Brain microvascular endothelial cell (primary cell): ENCODE measurements around the gene USP9Y.

Source experiments
- DNase-seq: peaks from one replicate; pipeline ENCODE4 v3.0.0-alpha.2; 2020
- H3K27ac ChIP-seq: fragments of 250-450 bp; sonication (Bioruptor Pico); 2 replicates; pipeline ENCODE4 v1.5.1; 2020; ENCODE audit warnings: mild to moderate bottlenecking, moderate library complexity
- H3K27me3 ChIP-seq: fragments of 250-450 bp; sonication (Bioruptor Pico); replicated peaks from 2 replicates; pipeline ENCODE4 v1.5.1; 2020; ENCODE audit warnings: mild to moderate bottlenecking
- H3K36me3 ChIP-seq: fragments of 250-450 bp; sonication (Bioruptor Pico); replicated peaks from 2 replicates; pipeline ENCODE4 v1.5.1; 2020; ENCODE audit warnings: mild to moderate bottlenecking
- H3K4me3 ChIP-seq: 2 replicates; pipeline ENCODE4 v1.5.1; 2011; ENCODE audit warnings: low read depth, mild to moderate bottlenecking, control low read depth, low read length, moderate library complexity
- in situ Hi-C: cut with HindIII; loops from 2 replicates; pipeline ENCODE4 v1.10.0; 2017; ENCODE audit warnings: low sequenced_read_pairs, low pct_ligation_motif_present
- TF ChIP-seq, protein P1 (sequence below): IDR thresholded peaks from 2 replicates; pipeline ENCODE4 v1.5.1; 2011; ENCODE audit warnings: low read depth, mild to moderate bottlenecking, moderate library complexity, low read length, control low read depth, inconsistent platforms; ENCODE audit errors: missing control alignments

The USP9Y gene

DNA sequence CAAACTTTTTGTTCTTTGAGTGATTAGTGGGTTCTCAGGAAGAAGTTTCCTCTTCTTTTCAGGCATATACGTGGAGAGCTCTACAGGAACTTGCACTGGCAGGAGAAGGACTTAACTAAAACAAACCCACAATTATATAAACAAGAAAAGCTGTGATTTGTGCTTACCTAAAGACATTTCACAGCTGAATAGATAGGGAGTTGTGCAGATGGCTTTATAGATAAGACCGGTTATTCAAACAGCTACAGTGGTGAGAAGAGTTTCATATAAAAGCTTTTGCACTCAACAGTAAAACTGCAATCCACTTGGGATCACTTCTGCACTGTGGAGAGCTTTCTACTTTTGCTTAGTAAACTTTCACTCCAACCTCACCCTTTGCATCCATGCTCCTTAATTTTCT is 197.6 kb downstream of the USP9Y start:
- TF ChIP-seq, protein P1, sequence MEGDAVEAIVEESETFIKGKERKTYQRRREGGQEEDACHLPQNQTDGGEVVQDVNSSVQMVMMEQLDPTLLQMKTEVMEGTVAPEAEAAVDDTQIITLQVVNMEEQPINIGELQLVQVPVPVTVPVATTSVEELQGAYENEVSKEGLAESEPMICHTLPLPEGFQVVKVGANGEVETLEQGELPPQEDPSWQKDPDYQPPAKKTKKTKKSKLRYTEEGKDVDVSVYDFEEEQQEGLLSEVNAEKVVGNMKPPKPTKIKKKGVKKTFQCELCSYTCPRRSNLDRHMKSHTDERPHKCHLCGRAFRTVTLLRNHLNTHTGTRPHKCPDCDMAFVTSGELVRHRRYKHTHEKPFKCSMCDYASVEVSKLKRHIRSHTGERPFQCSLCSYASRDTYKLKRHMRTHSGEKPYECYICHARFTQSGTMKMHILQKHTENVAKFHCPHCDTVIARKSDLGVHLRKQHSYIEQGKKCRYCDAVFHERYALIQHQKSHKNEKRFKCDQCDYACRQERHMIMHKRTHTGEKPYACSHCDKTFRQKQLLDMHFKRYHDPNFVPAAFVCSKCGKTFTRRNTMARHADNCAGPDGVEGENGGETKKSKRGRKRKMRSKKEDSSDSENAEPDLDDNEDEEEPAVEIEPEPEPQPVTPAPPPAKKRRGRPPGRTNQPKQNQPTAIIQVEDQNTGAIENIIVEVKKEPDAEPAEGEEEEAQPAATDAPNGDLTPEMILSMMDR, result no peak
- no peaks in the 10 kb centered on the region for H3K27me3 ChIP-seq
- H3K27ac ChIP-seq, result no peak overlapping the region
- H3K4me3 ChIP-seq, result no peak overlapping the region
- in situ Hi-C loops, result no loop called here
- H3K36me3 ChIP-seq, result no peaks in the 10 kb centered on the region
- DNase-seq, result no peak

DNA sequence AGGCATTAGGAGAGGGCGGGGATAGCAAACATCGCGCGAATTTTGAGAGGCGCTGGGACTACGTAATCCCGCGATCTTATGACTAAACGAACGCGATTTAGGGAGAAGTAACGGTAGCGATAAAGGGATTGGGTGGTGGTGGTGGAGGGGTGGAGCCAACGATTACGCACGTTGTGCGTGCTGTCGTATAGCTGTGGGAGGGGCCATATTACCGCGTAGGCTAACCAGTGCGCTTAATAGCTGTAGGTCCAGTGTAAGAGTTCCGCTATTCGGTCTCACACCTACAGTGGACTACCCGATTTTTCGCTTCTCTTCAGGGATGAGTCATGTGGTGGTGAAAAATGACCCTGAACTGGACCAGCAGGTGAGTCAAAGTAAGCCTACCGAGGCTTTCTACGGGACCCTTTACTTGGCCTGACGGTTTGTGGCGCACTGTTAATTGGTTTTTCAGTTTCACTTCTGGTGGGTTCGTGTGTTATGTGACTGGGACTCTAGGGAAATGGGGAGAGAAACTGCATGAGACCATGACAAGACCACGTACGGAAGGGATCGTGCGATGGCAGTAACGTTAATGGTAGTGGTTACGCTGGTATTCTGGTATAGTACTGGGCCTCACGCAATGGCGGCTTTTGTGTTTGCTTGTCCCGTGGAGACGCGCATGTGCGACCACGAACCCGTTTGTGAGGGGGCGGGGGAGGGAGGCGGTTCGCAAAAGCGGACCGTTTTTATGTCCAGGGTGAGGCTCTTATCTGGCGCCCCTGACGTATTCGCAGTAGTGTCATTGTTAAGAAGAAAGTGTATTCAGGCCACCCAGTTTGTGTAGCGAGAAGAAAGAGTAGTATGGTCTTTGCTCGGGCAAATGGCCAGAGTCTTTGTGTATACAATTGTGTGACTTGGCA is 203.8 kb downstream of the USP9Y start, which contains the start of gene DDX3Y:
Gene DDX3Y, plus strand, starts transcription at position 251 of the 899 bp plus-strand sequence. Its CDS starts 69 bp downstream, at position 320.
- in situ Hi-C loops, result no loop called here
- H3K27me3 ChIP-seq, result no peaks in the 10 kb centered on the region
- DNase-seq, result no peak
- H3K36me3 ChIP-seq, result no peaks in the 10 kb centered on the region
- H3K4me3 ChIP-seq, result no peak within 1 kb of the TSS
- no peak within 1 kb of the TSS for H3K27ac ChIP-seq
- TF ChIP-seq, protein P1, result no peak

DNA sequence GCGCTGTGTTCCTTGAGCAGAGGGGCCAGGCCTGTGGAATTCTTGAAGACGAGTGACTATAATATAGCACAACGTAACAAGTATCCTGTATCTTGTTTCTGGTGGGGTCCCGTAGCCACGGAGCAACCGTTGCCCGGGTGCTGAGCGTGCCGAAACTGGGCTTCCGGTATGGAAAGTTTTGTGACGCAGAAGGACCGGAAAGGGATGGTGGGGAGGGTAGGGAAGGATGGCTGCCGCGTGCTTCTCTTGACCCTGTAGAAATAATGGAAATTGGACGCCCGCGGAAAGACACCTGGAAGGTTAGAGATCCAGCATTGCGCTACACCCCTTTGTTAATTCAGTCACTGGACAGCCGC is 204.5 kb downstream of the USP9Y start:
- H3K27ac ChIP-seq, result no peak overlapping the region
- no peaks in the 10 kb centered on the region for H3K27me3 ChIP-seq
- no peak overlapping the region for H3K4me3 ChIP-seq
- TF ChIP-seq, protein P1, result no peak
- in situ Hi-C loops, result no loop called here
- H3K36me3 ChIP-seq, result no peaks in the 10 kb centered on the region
- DNase-seq, result no peak

DNA sequence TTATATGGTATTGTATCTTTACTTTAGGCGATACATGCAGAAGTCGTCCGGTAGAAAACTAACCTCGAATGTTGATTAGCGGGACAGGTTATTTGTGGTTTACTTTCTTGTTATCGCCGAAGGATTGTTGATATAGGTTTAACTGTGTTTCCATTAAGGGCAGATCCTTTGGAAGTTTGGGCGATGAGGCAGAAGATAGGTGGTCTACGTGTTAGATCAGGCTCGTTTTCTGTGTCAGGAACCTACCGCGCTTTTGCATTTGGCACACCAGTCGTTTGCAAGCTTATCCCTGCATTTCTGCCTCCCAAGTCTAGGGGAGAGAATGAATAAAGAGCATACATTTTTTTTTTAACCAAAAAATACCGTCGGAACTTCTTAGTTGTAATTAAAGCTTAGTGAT is 204.9 kb downstream of the USP9Y start:
- TF ChIP-seq, protein P1, result no peak
- Histone ChIP-seq H3K36me3 (no peaks in the 10 kb centered on the region), H3K27ac (no peak overlapping the region), H3K27me3 (no peaks in the 10 kb centered on the region), H3K4me3 (no peak overlapping the region)
- in situ Hi-C loops, result no loop called here
- no peak for DNase-seq
